ENCODE data around the gene HSD17B8. TPM values are rescaled to one million over a fixed set of nuclear protein-coding genes. Genes with fewer than 3 reads are reported as not detected.
A peak's percentile ranks its signal among the peaks of the same experiment; 100 is the strongest.

The HSD17B8 gene
- polyA plus RNA-seq, 1 donor (not counting 4 experiments of a cell fraction or from before 2014, with no cell fraction given): 18.6 TPM

DNA sequence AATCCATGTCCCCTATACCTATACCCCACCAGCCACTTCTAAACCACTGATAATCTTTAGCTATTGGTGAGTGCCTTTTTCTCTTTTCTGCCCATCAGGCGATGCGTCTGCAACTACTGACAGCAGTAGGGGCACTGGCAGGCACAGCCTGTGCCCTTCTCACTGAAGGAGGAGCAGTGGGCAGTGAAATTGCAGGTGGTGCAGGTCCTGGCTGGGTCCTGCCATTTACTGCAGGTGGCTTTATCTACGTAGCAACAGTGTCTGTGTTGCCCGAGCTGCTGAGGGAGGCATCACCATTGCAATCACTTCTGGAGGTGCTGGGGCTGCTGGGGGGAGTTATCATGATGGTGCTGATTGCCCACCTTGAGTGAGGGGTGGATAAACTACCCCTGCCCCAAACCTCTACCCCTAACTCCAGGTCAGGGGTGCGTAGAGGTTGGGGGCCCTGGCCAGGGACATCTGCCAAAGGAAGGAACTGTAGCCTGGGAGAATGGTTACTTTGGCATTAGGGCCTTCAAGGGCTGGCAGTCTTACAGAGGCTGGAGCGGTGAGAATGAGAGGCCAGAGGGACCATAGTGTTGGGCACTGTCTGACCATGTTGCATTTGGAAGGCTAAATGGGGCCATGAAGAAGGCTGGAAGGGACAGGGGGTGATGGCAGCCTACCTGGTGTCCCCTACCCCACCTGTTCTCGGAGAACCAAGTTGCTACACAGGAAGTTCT is 851 bp upstream of the HSD17B8 start:
- H3K27me3 ChIP-seq (ENCODE audit: control insufficient read depth, extremely low read depth, insufficient read depth, low read length): no peaks in the 10 kb centered on the region
- DNase-seq (ENCODE audit: low read depth, low spot score): no peak
- H3K4me1 ChIP-seq (ENCODE audit: control insufficient read depth, extremely low read depth, insufficient read depth, low read length): peaks cover 45% of the 10 kb centered on the region
- no peak for FAIRE-seq
- peaks cover 5% of the 10 kb centered on the region for H3K9me1 ChIP-seq (ENCODE audit: control insufficient read depth, extremely low read depth, insufficient read depth, low read length)
- H3K4me2 ChIP-seq (ENCODE audit: control insufficient read depth, extremely low read depth, insufficient read depth, low read depth, low read length): peak overlapping the region; percentile 98
- no peak overlapping the region for H3K9ac ChIP-seq (ENCODE audit: control insufficient read depth, extremely low read depth, insufficient read depth, low read length)
- H4K20me1 ChIP-seq (ENCODE audit: control insufficient read depth, extremely low read depth, insufficient read depth, low read length): no peaks in the 10 kb centered on the region
- dilution Hi-C loops (cut with MboI; ENCODE audit: extremely low pct_ligation_motif_present, low sequenced_read_pairs): no loop called here
- no peak for TF ChIP-seq EZH2 (IDR thresholded peaks at IDR 0.05; ENCODE audit: low read length)
- H2AFZ ChIP-seq (ENCODE audit: control insufficient read depth, low read length): no peak overlapping the region
- no peak overlapping the region for H3K27ac ChIP-seq (ENCODE audit: control insufficient read depth, insufficient read depth, low read length)
- H3K36me3 ChIP-seq (ENCODE audit: control insufficient read depth in 2 of 2, extremely low read depth in 1 of 2, insufficient read depth in 2 of 2, low read length in 2 of 2): peaks cover 18 to 26% of the 10 kb centered on the region in 2 experiments
- H3K9me3 ChIP-seq (ENCODE audit: control insufficient read depth, low read depth, low read length): no peaks in the 10 kb centered on the region
- H3K79me2 ChIP-seq (ENCODE audit: control insufficient read depth, insufficient read depth, low read length): peaks cover 38% of the 10 kb centered on the region
- H3K4me3 ChIP-seq (ENCODE audit: control insufficient read depth in 2 of 3, extremely low read depth in 1 of 3, insufficient read depth in 2 of 3, low read depth in 1 of 3, low read length in 3 of 3): peak overlapping the region in 1 of 3 experiments; percentile 23

DNA sequence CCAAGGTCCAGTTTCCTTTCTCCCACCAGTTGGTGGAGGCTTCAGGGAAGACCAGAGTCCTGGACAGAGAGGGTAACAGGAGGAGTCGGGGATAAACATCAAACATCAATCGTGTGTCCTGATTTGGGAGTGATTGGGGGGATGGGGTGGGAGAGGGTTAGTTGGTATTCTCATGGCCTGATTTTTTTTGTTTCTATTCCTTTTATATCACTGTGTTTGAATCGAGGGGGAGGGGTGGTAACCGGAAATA is 365 bp upstream of the HSD17B8 start:
- Histone ChIP-seq H4K20me1 (ENCODE audit: control insufficient read depth, extremely low read depth, insufficient read depth, low read length) (no peaks in the 10 kb centered on the region), H3K9me1 (ENCODE audit: control insufficient read depth, extremely low read depth, insufficient read depth, low read length) (peaks cover 5% of the 10 kb centered on the region), H3K9ac (ENCODE audit: control insufficient read depth, extremely low read depth, insufficient read depth, low read length) (no peak overlapping the region), H3K9me3 (ENCODE audit: control insufficient read depth, low read depth, low read length) (no peaks in the 10 kb centered on the region), H3K27me3 (ENCODE audit: control insufficient read depth, extremely low read depth, insufficient read depth, low read length) (no peaks in the 10 kb centered on the region), H3K36me3 (ENCODE audit: control insufficient read depth in 2 of 2, extremely low read depth in 1 of 2, insufficient read depth in 2 of 2, low read length in 2 of 2) (peaks cover 18 to 26% of the 10 kb centered on the region in 2 experiments), H3K27ac (ENCODE audit: control insufficient read depth, insufficient read depth, low read length) (no peak overlapping the region), H2AFZ (ENCODE audit: control insufficient read depth, low read length) (no peak overlapping the region), H3K79me2 (ENCODE audit: control insufficient read depth, insufficient read depth, low read length) (peaks cover 37% of the 10 kb centered on the region), H3K4me2 (ENCODE audit: control insufficient read depth, extremely low read depth, insufficient read depth, low read depth, low read length) (peak overlapping the region; percentile 98), H3K4me3 (ENCODE audit: control insufficient read depth in 2 of 3, extremely low read depth in 1 of 3, insufficient read depth in 2 of 3, low read depth in 1 of 3, low read length in 3 of 3) (peak overlapping the region in 1 of 3 experiments; percentile 23), H3K4me1 (ENCODE audit: control insufficient read depth, extremely low read depth, insufficient read depth, low read length) (peaks cover 50% of the 10 kb centered on the region)
- TF ChIP-seq EZH2 (IDR thresholded peaks at IDR 0.05; ENCODE audit: low read length): no peak
- TF ChIP-seq, protein P1, sequence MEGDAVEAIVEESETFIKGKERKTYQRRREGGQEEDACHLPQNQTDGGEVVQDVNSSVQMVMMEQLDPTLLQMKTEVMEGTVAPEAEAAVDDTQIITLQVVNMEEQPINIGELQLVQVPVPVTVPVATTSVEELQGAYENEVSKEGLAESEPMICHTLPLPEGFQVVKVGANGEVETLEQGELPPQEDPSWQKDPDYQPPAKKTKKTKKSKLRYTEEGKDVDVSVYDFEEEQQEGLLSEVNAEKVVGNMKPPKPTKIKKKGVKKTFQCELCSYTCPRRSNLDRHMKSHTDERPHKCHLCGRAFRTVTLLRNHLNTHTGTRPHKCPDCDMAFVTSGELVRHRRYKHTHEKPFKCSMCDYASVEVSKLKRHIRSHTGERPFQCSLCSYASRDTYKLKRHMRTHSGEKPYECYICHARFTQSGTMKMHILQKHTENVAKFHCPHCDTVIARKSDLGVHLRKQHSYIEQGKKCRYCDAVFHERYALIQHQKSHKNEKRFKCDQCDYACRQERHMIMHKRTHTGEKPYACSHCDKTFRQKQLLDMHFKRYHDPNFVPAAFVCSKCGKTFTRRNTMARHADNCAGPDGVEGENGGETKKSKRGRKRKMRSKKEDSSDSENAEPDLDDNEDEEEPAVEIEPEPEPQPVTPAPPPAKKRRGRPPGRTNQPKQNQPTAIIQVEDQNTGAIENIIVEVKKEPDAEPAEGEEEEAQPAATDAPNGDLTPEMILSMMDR (optimal IDR thresholded peaks at IDR 0.05 in 1 of 3, IDR thresholded peaks at IDR 0.05 in 1 of 3, conservative IDR thresholded peaks at IDR 0.05 in 1 of 3; ENCODE audit: extremely low read depth in 1 of 3, insufficient read depth in 2 of 3, low read length in 3 of 3): no peak
- no peak for FAIRE-seq
- dilution Hi-C loops (cut with MboI; ENCODE audit: extremely low pct_ligation_motif_present, low sequenced_read_pairs): no loop called here
- DNase-seq (ENCODE audit: low read depth, low spot score): no peak

Data from keratinocyte (primary cell).